Endothelial cell of umbilical vein (primary cell): ENCODE measurements around the gene CHID1. TPM values are rescaled to one million over a fixed set of nuclear protein-coding genes. Genes with fewer than 3 reads are reported as not detected.

Experiments
- BruUV-seq: library from RNA; stranded (reverse); fragments of 400-500 nt; replicated peaks from 2 replicates; lab custom pipeline; 2021; lab: Mats Ljungman, UMichigan
- CTCF ChIA-PET: fragments of 300-600, 350-600 bp; sonication (Branson Sonifier 250); formaldehyde crosslinking; loops from one replicate; lab custom pipeline; 2021; ENCODE audit warnings: antibody characterized with exemption, inconsistent platforms; lab: Charles Lee
- POLR2A ChIA-PET: fragments of 300-600, 350-600 bp; sonication (Branson Sonifier 250); formaldehyde crosslinking; loops from one replicate; lab custom pipeline; 2021; ENCODE audit warnings: antibody characterized with exemption, inconsistent platforms; lab: Charles Lee
- DNase-seq: peaks from one replicate; pipeline ENCODE4 v3.0.0-alpha.2; 2011; ENCODE audit warnings: low read depth, low spot score
- FAIRE-seq: peaks from 2 replicates; lab custom pipeline; 2011; peaks lifted over from hg19 to GRCh38; lab: Jason Lieb, UNC
- H2AFZ ChIP-seq: 2 replicates; pipeline ENCODE4 v1.6.0; 2012; ENCODE audit warnings: low read depth, low read length, control low read depth, inconsistent platforms
- H3K27ac ChIP-seq: 2 replicates; pipeline ENCODE4 v1.5.1; 2011; ENCODE audit warnings: low read depth, mild to moderate bottlenecking, control low read depth, low read length, moderate library complexity; ENCODE audit not compliant: insufficient read depth
- H3K27me3 ChIP-seq, 2 experiments: 2 replicates each; pipeline versions ENCODE4 v1.6.0 to v1.6.1; 2011; ENCODE audit warnings: low read length in 2 of 2, mixed read lengths in 1 of 2; ENCODE audit not compliant: control insufficient read depth in 2 of 2, insufficient read depth in 2 of 2
- H3K36me3 ChIP-seq, 2 experiments: 2 replicates in 1 of 2; 3 replicates in 1 of 2; pipeline ENCODE4 v1.5.1; 2011; ENCODE audit warnings: low read length in 2 of 2, mild to moderate bottlenecking in 1 of 2, moderate library complexity in 1 of 2; ENCODE audit not compliant: control insufficient read depth in 2 of 2, insufficient read depth in 2 of 2; ENCODE audit errors: extremely low read depth in 1 of 2
- H3K4me1 ChIP-seq: 3 replicates; pipeline ENCODE4 v1.5.1; 2011; ENCODE audit warnings: mild to moderate bottlenecking, low read length; ENCODE audit not compliant: control insufficient read depth, insufficient read depth; ENCODE audit errors: extremely low read depth
- H3K4me2 ChIP-seq: 2 replicates; pipeline ENCODE4 v1.6.1; 2011; ENCODE audit warnings: low read length, control low read depth, mixed read lengths; ENCODE audit not compliant: insufficient read depth
- H3K4me3 ChIP-seq, 3 experiments: fragments of 200-600 bp in 1 of 3; sonication (generic), shearing (Covaris generic) in 1 of 3; replicated peaks in 1 of 3; 2 replicates each; pipeline ENCODE4 v1.5.1; 2011 to 2016; ENCODE audit warnings: control low read depth in 3 of 3, low read length in 3 of 3, mild to moderate bottlenecking in 2 of 3, inconsistent platforms in 1 of 3, low read depth in 1 of 3, moderate library complexity in 1 of 3; ENCODE audit not compliant: insufficient read depth in 1 of 3
- H3K79me2 ChIP-seq: 2 replicates; pipeline ENCODE4 v1.6.0; 2012; ENCODE audit warnings: low read length, inconsistent platforms; ENCODE audit not compliant: control insufficient read depth, insufficient read depth
- H3K9ac ChIP-seq: replicated peaks from 2 replicates; pipeline ENCODE3; 2011; ENCODE audit warnings: low read length, control low read depth; ENCODE audit not compliant: insufficient read depth; ENCODE audit errors: extremely low read depth
- H3K9me1 ChIP-seq: replicated peaks from 3 replicates; pipeline ENCODE4 v1.6.0; 2011; ENCODE audit warnings: mild to moderate bottlenecking, low read length; ENCODE audit not compliant: control insufficient read depth, insufficient read depth; ENCODE audit errors: extremely low read depth
- H3K9me3 ChIP-seq: replicated peaks from 2 replicates; pipeline ENCODE4 v1.5.1; 2012; ENCODE audit warnings: low read length, inconsistent platforms; ENCODE audit not compliant: control insufficient read depth, insufficient read depth
- H4K20me1 ChIP-seq: replicated peaks from 2 replicates; pipeline ENCODE3; 2011; ENCODE audit warnings: mild to moderate bottlenecking, low read length; ENCODE audit not compliant: control insufficient read depth, insufficient read depth; ENCODE audit errors: extremely low read depth
- CTCF ChIP-seq, 2 donors: IDR thresholded peaks; 1 replicate in 1 of 2; 2 replicates in 1 of 2; pipeline ENCODE4 v1.5.1; 2011; ENCODE audit warnings: low read length in 2 of 2, mild to moderate bottlenecking in 2 of 2, moderate library complexity in 2 of 2, control low read depth in 1 of 2, inconsistent platforms in 1 of 2, low read depth in 1 of 2; ENCODE audit not compliant: insufficient read depth in 1 of 2; ENCODE audit errors: extremely low read depth in 1 of 2
- EZH2 ChIP-seq: IDR thresholded peaks from 2 replicates; pipeline ENCODE4 v1.6.1; 2012; ENCODE audit warnings: borderline replicate concordance, low read depth, mild to moderate bottlenecking, moderate library complexity, low read length, inconsistent platforms; ENCODE audit not compliant: severe bottlenecking
- FOS ChIP-seq: IDR thresholded peaks from 2 replicates; pipeline ENCODE4 v1.6.1; 2011; ENCODE audit warnings: mild to moderate bottlenecking, low read length, moderate library complexity, borderline replicate concordance; ENCODE audit not compliant: insufficient read depth
- GATA2 ChIP-seq: IDR thresholded peaks from 2 replicates; pipeline ENCODE4 v1.7.0; 2011; ENCODE audit warnings: low read depth, mild to moderate bottlenecking, moderate library complexity, mixed read lengths, low read length; ENCODE audit not compliant: insufficient read length, insufficient read depth
- JUN ChIP-seq: IDR thresholded peaks from 2 replicates; pipeline ENCODE4 v1.6.1; 2011; ENCODE audit warnings: borderline replicate concordance, low read depth; ENCODE audit not compliant: insufficient read length, insufficient read depth
- MAX ChIP-seq: IDR thresholded peaks from 2 replicates; pipeline ENCODE4 v1.6.1; 2011; ENCODE audit not compliant: insufficient read depth, insufficient read length
- MYC ChIP-seq: IDR thresholded peaks from one replicate; pipeline ENCODE4 v1.6.1; 2011; ENCODE audit warnings: mild to moderate bottlenecking, low read depth, low read length
- POLR2A ChIP-seq: IDR thresholded peaks from 2 replicates; pipeline ENCODE4 v1.6.1; 2012; ENCODE audit warnings: low read depth, mild to moderate bottlenecking, control low read depth, low read length
- POLR2AphosphoS5 ChIP-seq: IDR thresholded peaks from 2 replicates; pipeline ENCODE4 v1.6.1; 2012; ENCODE audit warnings: low read depth, mild to moderate bottlenecking, control low read depth, low read length, moderate library complexity; ENCODE audit not compliant: insufficient read depth
- dilution Hi-C: fragments of 300-500 bp; cut with MboI; formaldehyde crosslinking; loops from one replicate; pipeline ENCODE4 v1.15.0; 2019; ENCODE audit warnings: low sequenced_read_pairs; ENCODE audit not compliant: extremely low pct_ligation_motif_present
- intact Hi-C: fragments of 100-400 bp; cut with micrococcal nuclease; formaldehyde crosslinking; loops from one replicate; pipeline ENCODE4 v1.10.0; 2022
- polyA plus RNA-seq, 4 experiments: library from polyadenylated mRNA; depleted of rRNA in 3 of 4; stranded (reverse) in 3 of 4; unstranded in 1 of 4; fragments of >200 nt; gene quantifications; 2 replicates each; pipeline versions ENCODE4 v1.2.1 to v1.2.3, GENCODE V29; 2011 to 2012; ENCODE audit warnings: missing spikeins in 1 of 4
- total RNA-seq: library from RNA; stranded (reverse); gene quantifications from 2 replicates; pipeline ENCODE4 v1.2.3, GENCODE V29; 2021

Gene CHID1
- total and polyA plus RNA-seq, 2 donors (not counting 3 experiments of a cell fraction or from before 2014, with no cell fraction given): 89.8 to 107 TPM

- no peak overlapping the region for H2AFZ ChIP-seq
- no peak overlapping the region for H3K4me3 ChIP-seq
- dilution Hi-C loops (no loop called here), intact Hi-C loops (no loop called here)
- H3K4me1 ChIP-seq: peaks cover 2% of the 10 kb centered on the region
- no peak for TF ChIP-seq MYC
- no peak for TF ChIP-seq GATA2
- TF ChIP-seq JUN: no peak
- no peak for TF ChIP-seq POLR2AphosphoS5
- no peak for TF ChIP-seq EZH2
- TF ChIP-seq POLR2A: no peak
- TF ChIP-seq FOS: no peak
- no peak for TF ChIP-seq MAX
- TF ChIP-seq CTCF (IDR thresholded peaks at IDR 0.05; ENCODE audit: extremely low read depth in 1 of 2, insufficient read depth in 1 of 2, low read depth in 1 of 2, low read length in 2 of 2): no peak
- H3K4me2 ChIP-seq: no peak overlapping the region
- ChIA-PET CTCF (no interaction called here), POLR2A (no interaction called here)
- no peaks in the 10 kb centered on the region for H3K9me3 ChIP-seq
- BruUV-seq: no TSS peak
- no peaks in the 10 kb centered on the region for H3K9me1 ChIP-seq
- no peaks in the 10 kb centered on the region for H3K27me3 ChIP-seq
- no peak for DNase-seq
- FAIRE-seq: no peak
- H3K27ac ChIP-seq: no peak overlapping the region
- no peak overlapping the region for H3K9ac ChIP-seq
- no peaks in the 10 kb centered on the region for H4K20me1 ChIP-seq
- H3K79me2 ChIP-seq: peaks cover 41% of the 10 kb centered on the region
- peaks cover 5 to 6% of the 10 kb centered on the region in 2 experiments for H3K36me3 ChIP-seq
Measured at GRCh38 chr11:945986-946385, 35.4 kb upstream of the CHID1 start.
